Measurements from ENCODE around the gene NPAS3.

Gene NPAS3

DNA sequence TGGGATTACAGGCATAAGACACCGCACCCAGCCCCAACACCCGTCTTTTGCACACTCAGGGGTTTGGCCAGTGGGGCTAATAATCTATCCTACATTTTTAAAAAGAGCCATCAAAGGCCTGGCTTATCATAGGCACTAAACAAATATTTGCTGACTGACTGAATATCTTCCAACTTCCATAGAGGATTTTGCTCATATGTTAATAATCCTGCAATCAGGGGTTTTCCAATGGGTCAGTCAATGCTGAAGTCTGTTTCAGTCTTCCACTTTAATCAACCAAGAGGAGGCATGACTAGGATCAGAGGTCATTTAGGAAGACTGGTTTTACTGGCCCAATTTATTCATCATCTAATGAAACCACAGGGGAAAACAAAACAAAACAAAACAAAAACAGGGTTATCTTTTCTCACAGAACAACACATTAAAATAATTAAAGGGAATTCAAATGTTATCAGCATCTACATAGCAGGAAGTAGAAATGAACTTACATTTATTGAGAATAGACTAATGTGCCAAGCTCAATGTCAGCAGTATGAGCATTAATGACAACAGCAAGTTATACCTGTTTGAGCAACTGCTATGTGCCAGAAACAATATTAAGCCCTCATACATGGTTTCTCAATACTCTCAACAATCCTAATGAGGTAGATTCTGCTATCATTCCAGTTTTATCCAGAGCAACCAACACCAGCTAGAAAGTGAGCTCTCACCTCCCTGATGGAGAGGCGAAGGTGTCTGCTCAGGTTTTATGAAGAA is 640.0 kb downstream of the NPAS3 start:
- CTCF ChIA-PET = interaction anchor here (1.5 kb wide), 1 partner anchor 11 kb away, joined by 3 read pairs; no protein-coding TSS in a partner anchor
- TF ChIP-seq, protein P1, sequence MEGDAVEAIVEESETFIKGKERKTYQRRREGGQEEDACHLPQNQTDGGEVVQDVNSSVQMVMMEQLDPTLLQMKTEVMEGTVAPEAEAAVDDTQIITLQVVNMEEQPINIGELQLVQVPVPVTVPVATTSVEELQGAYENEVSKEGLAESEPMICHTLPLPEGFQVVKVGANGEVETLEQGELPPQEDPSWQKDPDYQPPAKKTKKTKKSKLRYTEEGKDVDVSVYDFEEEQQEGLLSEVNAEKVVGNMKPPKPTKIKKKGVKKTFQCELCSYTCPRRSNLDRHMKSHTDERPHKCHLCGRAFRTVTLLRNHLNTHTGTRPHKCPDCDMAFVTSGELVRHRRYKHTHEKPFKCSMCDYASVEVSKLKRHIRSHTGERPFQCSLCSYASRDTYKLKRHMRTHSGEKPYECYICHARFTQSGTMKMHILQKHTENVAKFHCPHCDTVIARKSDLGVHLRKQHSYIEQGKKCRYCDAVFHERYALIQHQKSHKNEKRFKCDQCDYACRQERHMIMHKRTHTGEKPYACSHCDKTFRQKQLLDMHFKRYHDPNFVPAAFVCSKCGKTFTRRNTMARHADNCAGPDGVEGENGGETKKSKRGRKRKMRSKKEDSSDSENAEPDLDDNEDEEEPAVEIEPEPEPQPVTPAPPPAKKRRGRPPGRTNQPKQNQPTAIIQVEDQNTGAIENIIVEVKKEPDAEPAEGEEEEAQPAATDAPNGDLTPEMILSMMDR (IDR thresholded peaks at IDR 0.05; ENCODE audit: control extremely low read depth, extremely low read depth, low read depth, missing control alignments) = no peak
- no peak for DNase-seq (ENCODE audit: extremely low spot score)
- POLR2A ChIA-PET = no interaction called here

DNA sequence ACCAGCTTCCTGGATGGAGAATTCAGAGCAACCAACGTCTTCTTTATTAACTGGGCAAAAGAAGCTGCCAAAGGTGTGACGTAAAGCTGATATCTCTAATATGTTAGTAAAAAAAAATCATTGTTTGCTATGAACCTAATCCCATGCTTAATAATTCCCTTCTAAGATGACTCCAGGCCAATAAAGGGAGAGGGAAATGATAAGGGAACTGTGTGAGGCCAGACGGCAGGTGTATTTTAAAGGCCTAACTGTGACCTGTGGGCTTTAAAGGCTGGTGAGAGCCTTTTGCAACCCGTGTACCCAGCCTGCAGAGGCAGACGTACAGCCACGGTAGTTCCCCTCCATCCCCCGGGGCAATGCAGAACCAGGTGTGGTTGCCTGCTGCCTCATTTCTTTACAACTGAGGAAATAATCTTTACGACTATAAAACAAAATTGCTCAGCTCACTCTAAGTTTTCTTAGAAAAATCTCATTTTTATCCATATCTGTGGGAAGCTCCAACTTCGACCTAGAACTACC is 641.6 kb downstream of the NPAS3 start:
- DNase-seq (ENCODE audit: extremely low spot score) = no peak
- CTCF ChIA-PET = interaction anchor here (0.9 to 1.2 kb wide), 2 partner anchors 25 to 27 kb away, joined by 3 read pairs; no protein-coding TSS in a partner anchor
- POLR2A ChIA-PET = no interaction called here
- TF ChIP-seq, protein P1 (IDR thresholded peaks at IDR 0.05; ENCODE audit: control extremely low read depth, extremely low read depth, low read depth, missing control alignments) = no peak

DNA sequence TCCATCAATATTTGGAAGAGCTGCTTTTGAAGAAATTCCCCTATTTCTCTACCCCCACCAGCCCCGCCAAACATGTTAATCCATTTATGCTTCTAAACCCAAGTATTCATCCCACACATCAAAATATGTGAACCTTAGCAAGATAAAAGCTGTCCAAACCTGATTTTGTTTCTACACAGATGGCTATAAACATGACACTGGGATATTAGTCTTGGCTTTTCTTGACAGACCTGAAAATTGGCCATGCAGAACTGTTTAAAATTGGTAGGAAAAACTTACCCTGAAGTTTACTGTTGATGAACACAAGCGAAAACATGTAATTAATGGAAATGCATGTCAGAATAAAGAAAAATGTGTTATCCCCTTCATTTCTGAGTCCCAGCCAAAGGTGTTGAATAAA is 642.2 kb downstream of the NPAS3 start:
- ChIA-PET POLR2A (no interaction called here), CTCF (interaction anchor here (1.2 kb wide), 1 partner anchor 27 kb away, joined by 3 read pairs; no protein-coding TSS in a partner anchor)
- DNase-seq (ENCODE audit: extremely low spot score) = no peak
- TF ChIP-seq, protein P1 (IDR thresholded peaks at IDR 0.05; ENCODE audit: control extremely low read depth, extremely low read depth, low read depth, missing control alignments) = no peak

DNA sequence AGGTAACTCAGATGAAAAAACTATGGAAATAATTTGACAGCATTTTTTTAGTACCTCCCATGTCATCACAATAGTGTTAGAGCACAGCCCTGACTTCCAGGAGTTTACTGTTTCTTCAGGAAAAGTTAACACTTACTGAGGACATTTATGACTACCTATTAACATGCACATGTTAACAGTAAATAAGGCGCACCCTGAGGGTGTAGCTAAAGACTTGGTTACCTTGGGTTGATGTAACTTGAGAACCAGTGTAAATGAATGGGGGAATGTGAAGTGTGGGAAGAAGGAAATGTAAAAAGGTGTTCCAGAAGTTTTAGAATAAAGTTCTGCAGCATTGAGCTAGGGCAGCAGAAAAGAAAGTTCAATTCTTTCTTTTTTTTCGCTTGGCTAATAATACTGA is 646.0 kb downstream of the NPAS3 start:
- DNase-seq (ENCODE audit: extremely low spot score) = no peak
- TF ChIP-seq, protein P1 (IDR thresholded peaks at IDR 0.05; ENCODE audit: control extremely low read depth, extremely low read depth, low read depth, missing control alignments) = no peak
- CTCF ChIA-PET = interaction anchor here (1.0 kb wide), 1 partner anchor 8 kb away, joined by 3 read pairs; no protein-coding TSS in a partner anchor
- POLR2A ChIA-PET = no interaction called here

DNA sequence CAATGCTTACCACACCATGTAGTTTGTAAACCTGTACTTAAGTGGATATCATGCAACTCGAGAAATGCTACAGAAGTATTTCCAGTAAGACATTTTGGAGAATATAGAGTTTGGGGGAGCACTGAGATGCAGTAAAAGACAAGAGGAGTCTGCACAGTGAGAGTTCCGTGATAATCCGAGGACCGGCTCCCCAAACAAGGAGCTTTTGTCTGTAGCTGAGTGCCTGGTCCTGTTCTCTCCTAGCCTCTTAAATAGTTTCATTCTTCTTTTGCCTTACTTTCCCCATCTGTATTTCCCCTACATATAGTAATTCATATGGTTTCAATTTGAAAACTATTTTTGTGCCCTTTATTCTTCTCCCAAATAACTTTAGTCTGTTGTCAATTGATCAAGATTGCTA is 648.1 kb downstream of the NPAS3 start:
- ChIA-PET CTCF (no interaction called here), POLR2A (no interaction called here)
- TF ChIP-seq, protein P1 (IDR thresholded peaks at IDR 0.05; ENCODE audit: control extremely low read depth, extremely low read depth, low read depth, missing control alignments) = no peak
- DNase-seq (ENCODE audit: extremely low spot score) = no peak

DNA sequence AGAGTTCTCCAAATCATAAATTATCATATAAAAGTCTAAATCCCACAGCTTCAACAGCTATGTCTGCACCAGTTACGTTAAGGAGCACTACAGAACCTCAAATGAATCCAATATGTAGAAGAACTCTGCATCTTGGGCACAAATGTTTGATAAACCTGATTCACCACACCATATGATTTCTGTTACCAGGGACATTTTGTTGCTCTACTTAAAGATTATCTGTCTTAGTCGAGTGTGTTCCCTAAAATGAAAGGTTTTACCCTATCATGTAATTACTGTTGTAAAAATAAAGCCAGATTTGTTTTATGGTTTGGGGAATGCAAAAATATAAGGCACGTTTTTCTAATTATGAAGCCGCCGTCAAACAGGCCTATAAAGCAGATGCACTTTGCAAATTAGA is 649.1 kb downstream of the NPAS3 start:
- POLR2A ChIA-PET = no interaction called here
- CTCF ChIA-PET = no interaction called here
- DNase-seq (ENCODE audit: extremely low spot score) = no peak
- TF ChIP-seq, protein P1 (IDR thresholded peaks at IDR 0.05; ENCODE audit: control extremely low read depth, extremely low read depth, low read depth, missing control alignments) = no peak
